ENCODE measurements around the gene CDH5. TPM values are rescaled to one million over a fixed set of nuclear protein-coding genes. Genes with fewer than 3 reads are reported as not detected.

CDH5 gene
- polyA plus RNA-seq, 4 donors: 49.6 to 65.2 (median 60.1) TPM

DNA sequence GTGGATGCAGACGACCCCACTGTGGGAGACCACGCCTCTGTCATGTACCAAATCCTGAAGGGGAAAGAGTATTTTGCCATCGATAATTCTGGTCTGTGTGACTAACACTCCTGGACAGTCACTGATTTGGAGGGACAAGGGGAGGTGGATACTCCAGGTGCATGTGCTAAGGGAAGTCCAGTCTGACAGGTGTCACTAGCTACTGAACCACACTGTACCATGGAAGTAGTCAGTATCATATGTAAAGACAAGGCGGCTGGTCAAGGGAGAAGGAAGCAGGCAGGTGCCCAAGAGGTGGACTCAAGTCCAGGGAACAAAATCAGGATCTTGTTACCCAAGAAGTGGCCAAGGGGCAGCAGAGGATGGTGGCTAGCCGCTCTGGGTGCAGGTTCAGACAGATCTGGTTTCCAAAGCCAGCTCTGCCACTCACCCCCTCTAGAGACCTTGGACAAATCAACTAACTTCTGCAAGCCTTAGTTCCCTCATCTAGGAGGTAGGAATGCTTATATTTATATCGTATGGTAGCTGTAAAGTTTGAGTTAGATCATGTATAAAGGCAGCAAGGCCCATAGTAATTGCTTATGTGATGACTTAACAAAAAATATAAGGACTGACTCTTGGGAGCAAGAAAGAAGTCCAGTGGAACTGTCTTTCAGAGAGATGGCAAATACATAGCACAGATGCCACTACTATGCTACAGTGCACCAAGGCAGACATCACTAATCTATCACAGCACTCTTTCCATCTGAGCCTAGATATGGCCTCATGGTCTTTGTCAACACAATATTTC is 22.1 kb downstream of the CDH5 start:
- DNase-seq (ENCODE audit: low read depth in 4 of 4, low spot score in 3 of 4): no peak

GRCh38 chr16:66389256-66390176 is 23.0 kb downstream of the CDH5 start:
- DNase-seq (ENCODE audit: low read depth in 4 of 4, low spot score in 3 of 4): no peak

DNA sequence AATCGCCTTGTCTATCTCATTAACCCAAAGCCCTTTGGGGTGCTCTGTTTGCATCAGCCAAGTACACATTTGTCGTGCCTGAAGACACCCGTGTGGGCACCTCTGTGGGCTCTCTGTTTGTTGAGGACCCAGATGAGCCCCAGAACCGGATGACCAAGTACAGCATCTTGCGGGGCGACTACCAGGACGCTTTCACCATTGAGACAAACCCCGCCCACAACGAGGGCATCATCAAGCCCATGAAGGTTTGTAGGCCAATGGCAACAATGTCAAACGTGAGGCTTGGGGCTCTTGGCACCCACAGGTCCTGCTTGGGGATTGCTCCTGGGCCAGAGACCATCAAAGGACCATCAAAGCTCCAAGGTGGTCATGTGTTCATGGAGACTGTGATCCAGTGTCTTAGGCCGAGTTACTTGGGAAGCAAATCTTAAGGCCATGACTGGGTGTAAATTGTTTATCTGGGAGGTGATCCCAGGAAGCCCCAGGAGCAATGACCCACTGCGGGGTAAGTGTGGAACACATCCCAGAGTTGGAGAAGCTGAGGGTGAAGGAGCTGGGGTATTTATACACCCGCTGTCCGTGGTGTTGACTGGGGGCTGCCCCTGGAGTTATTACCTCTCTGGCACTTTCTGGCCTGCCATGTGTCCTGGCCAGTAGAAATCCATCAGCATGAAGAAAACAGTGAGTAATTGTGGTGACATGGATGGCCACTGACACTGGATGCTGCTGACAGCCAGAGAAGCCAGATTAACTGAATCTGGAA is 24.0 kb downstream of the CDH5 start:
- no peak for DNase-seq (ENCODE audit: low read depth in 4 of 4, low spot score in 3 of 4)

DNA sequence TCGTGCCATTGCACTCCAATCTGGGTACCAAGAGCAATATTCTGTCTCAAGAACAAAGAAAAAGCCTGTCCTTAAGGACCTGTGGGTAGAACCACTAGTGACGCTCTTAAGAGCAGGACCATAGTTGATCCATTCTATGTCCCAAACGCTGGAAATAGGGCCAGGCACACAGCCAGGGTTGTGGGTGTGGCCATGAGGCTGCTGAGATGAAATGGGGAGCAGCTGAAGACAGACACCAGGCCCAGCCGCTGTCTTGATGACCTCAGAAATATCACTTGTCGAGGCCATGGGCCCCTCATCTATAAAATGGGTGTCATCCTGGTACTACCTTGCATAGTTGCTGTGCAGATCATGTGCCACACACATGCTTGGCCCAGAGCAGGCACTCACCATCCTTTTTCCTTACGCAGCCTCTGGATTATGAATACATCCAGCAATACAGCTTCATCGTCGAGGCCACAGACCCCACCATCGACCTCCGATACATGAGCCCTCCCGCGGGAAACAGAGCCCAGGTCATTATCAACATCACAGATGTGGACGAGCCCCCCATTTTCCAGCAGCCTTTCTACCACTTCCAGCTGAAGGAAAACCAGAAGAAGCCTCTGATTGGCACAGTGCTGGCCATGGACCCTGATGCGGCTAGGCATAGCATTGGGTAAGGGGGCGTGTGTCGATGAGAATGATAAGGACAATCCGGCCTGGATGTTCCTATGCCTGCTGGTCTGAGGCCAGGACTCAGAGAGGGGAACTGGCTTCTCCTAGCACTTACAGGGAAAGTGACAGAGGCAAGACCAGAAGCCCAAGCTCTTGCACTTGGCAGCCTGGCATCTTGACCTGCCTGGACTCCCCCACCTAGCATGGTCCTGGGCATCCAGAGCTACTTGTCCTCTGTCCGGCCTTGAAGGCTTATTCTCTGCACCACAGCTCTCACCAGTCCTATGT is 25.5 kb downstream of the CDH5 start:
- DNase-seq (ENCODE audit: low read depth in 4 of 4, low spot score in 3 of 4): no peak

DNA sequence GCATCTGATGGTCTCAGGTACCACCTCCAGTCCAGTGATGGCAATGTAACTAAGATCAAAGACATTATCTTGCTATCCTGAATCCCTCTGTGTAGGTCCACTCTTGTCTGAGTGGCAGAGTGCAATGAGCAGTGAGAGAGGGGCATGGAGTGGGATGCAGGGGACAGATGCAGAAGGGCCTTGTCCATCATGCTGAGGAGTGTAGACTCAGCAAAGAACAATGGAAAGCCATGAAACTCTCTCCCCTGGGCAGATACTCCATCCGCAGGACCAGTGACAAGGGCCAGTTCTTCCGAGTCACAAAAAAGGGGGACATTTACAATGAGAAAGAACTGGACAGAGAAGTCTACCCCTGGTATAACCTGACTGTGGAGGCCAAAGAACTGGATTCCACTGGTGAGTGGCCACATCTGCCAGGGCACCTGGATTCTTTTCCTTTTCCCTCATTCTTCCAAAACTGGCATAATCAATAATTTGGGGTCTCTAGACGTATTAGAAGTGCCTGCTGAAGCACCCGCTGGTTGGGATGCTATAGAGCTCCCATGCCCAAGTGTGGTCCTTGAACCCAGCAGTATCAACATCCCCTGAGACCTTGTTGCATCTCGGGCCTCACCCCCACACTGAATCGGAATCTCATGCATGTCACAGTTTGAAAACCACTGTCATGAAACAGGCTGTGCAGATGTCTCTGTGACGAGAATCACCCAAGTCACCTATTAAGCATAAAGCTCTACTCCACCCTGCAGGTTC is 29.5 kb downstream of the CDH5 start:
- no peak for DNase-seq (ENCODE audit: low read depth in 4 of 4, low spot score in 3 of 4)

DNA sequence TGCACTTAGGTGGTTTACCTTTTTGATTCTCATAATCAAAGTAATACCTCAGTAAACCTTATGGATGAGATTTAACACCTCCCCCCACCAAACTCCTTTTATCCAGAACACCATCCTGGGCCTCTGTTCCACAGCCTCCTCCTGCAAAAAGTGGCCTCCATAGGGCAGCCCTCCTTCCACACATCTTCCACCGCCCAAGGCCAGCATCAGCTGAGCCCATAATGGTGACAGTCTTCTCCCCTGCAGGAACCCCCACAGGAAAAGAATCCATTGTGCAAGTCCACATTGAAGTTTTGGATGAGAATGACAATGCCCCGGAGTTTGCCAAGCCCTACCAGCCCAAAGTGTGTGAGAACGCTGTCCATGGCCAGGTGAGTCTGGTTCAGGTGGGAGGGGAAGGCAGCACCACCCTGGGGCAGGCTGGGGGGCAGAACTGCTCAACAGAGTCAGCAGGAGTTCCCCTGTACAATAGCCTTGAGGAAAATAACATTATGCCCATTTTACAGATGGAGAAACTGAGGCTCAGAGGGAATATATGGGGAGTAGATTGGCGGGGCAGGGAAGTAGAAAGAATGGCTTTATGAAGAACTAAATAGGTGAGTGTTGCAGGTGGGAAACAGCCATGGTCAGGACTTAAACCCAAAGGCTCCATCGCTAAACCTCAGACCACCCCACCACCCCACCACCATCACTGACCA is 31.4 kb downstream of the CDH5 start:
- DNase-seq (ENCODE audit: low read depth in 4 of 4, low spot score in 3 of 4): no peak

DNA sequence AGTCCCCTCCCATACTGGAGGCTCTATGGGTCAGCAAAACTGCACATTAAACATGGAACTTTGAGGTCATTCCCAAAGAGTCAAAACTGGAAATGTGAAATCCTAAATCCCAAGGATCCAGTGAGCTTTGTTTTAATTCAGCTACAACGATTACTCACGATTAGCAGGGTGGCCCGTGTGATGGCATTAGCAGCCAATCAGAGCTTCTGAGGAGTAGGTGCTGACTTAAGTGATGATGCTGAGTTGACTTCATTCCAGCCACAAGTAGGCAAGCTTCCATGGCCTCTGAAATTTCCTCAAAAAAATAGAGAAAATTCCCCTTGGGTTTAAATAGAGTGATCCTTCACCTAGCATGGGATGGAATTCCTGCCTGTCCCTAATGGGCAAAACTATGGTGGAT is 32.5 kb downstream of the CDH5 start:
- DNase-seq (ENCODE audit: low read depth in 4 of 4, low spot score in 3 of 4): no peak

DNA sequence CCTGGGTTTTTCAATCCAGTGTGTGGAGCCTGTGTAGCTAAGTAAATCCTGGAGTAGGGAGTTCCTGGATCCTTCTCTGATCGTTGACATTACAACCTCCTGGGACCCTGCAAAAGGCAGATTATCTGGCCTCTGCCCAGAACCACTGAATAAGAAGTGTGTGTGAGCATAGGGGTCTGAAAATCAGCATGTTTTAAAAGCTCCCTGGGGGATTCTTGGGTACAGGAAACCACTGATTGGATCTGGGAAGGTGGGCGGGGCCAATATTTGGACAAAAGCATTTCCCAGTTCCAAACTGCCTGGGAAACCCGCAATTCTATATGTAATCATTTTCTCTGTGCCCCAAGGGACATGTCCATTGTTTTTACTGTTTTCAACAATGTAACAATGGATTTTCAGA is 33.4 kb downstream of the CDH5 start:
- no peak for DNase-seq (ENCODE audit: low read depth in 4 of 4, low spot score in 3 of 4)

DNA sequence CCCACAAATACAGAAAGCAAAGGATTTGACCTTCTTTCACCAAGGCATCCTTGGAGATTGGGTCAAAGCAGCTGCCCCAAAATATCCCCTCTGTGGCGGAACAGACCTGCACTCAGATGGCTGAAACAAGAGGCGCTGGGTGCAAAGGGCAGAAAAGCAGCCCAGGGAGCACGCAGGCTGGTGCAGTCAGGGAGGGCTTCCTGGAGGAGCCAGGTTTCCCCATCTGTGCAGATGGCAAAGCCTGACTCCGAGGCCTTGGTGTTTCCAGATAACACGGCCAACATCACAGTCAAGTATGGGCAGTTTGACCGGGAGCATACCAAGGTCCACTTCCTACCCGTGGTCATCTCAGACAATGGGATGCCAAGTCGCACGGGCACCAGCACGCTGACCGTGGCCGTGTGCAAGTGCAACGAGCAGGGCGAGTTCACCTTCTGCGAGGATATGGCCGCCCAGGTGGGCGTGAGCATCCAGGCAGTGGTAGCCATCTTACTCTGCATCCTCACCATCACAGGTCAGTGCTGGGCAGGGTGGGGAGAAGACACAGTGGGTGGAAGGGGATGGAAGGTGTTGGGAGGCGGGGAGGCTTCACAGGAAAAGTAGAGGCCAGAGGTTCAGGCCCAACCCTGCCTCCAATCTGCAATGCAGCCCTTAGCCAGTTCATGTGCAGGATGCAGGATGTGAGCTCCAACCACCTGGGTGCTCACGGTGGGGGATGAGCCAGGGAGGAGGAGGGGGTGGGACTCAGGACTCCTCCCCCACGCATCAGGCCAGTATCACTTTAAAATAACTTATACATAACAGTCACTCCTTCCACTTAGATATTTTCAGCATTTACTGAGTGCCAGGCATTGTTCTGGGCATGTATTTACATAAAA is 34.3 kb downstream of the CDH5 start:
- no peak for DNase-seq (ENCODE audit: low read depth in 4 of 4, low spot score in 3 of 4)

DNA sequence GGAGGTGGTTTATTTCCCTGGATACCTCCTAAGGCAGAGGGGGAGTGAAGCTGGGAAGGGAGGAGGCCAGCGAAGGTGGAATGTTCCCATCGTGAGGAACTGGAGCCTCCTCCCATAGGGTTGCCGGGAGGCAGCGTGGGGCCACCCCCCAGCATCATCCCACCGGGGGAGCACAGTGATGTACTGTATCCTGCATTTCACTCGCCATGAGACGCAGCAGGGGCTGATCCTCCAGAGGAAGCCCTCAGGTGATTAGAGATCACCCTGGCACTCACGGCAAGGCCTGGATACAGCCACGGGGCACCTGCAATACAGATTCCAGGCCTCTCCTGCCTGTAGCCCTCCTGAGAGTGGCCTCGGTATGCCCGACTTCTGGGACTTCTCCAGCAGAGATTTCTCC is 35.1 kb downstream of the CDH5 start:
- DNase-seq (ENCODE audit: low read depth in 4 of 4, low spot score in 3 of 4): no peak

GRCh38 chr16:66402166-66402565 is 35.7 kb downstream of the CDH5 start:
- no peak for DNase-seq (ENCODE audit: low read depth in 4 of 4, low spot score in 3 of 4)

DNA sequence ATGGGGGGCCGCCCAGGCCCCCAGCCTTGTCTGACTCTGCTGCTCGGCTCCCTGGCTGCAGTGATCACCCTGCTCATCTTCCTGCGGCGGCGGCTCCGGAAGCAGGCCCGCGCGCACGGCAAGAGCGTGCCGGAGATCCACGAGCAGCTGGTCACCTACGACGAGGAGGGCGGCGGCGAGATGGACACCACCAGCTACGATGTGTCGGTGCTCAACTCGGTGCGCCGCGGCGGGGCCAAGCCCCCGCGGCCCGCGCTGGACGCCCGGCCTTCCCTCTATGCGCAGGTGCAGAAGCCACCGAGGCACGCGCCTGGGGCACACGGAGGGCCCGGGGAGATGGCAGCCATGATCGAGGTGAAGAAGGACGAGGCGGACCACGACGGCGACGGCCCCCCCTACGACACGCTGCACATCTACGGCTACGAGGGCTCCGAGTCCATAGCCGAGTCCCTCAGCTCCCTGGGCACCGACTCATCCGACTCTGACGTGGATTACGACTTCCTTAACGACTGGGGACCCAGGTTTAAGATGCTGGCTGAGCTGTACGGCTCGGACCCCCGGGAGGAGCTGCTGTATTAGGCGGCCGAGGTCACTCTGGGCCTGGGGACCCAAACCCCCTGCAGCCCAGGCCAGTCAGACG is 36.2 kb downstream of the CDH5 start:
- no peak for DNase-seq (ENCODE audit: low read depth in 4 of 4, low spot score in 3 of 4)

- no peak for DNase-seq (ENCODE audit: low read depth in 4 of 4, low spot score in 3 of 4)
These were observed 37.1 kb downstream of the CDH5 start for GRCh38 chr16:66403531-66404145.

GRCh38 chr16:66405057-66405783 is 38.7 kb downstream of the CDH5 start:
- DNase-seq (ENCODE audit: low read depth in 4 of 4, low spot score in 3 of 4): no peak

DNA sequence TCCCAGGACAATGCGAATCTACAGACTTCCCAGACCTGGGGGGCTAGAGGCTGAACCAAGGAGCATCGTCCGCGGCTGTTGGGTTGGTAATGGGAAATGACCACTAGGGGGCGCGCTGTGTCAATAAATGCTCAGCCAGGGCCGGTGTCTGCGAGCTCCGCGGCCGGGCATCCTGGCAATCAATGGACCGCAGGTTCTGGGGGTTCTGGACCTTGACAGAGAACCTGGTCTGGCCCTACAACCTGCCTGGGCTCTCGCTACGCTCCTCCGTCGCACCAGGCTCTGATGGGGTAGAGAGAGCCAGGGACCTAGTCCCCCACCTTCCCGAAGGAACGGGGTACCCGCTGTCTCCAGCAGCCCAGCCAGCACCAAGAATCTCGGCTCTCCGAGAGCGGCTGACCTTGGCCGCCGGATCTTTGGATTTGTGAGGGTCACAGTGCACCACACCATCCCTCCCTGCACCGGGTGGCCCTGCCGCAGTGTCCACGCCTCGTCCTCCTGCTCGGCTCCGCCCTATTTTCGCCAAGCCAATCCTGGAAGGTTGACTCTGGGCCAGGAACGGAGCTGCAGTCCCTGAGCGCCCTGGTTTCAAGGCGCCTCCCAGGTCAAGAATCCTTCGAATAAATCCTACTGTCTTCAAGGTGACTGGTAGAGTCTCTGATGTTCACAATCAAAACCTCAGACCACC is 40.2 kb downstream of the CDH5 start:
- peak in 2 of 4 donors; percentile 48 to 52 for DNase-seq (ENCODE audit: low read depth in 4 of 4, low spot score in 3 of 4)

Data from left renal pelvis (tissue), 4 donors.